Kasumi-1 (cell line): Measurements from ENCODE around the gene GNAI3.

Experiments
- DNase-seq, 2 experiments: peaks; one replicate each; lab custom pipeline; 2025; lab: John Stamatoyannopoulos, UW

GNAI3 gene

GRCh38 chr1:109548321-109549267 lies at the start of gene GNAI3:
TSS of gene GNAI3 (plus strand) at chr1:109548615. CDS start at chr1:109548721, 106 bp downstream.
- peak; percentile 97 for DNase-seq

GRCh38 chr1:109499081-109499480 lies 49.3 kb upstream of the GNAI3 start:
- DNase-seq, result no peak

DNA sequence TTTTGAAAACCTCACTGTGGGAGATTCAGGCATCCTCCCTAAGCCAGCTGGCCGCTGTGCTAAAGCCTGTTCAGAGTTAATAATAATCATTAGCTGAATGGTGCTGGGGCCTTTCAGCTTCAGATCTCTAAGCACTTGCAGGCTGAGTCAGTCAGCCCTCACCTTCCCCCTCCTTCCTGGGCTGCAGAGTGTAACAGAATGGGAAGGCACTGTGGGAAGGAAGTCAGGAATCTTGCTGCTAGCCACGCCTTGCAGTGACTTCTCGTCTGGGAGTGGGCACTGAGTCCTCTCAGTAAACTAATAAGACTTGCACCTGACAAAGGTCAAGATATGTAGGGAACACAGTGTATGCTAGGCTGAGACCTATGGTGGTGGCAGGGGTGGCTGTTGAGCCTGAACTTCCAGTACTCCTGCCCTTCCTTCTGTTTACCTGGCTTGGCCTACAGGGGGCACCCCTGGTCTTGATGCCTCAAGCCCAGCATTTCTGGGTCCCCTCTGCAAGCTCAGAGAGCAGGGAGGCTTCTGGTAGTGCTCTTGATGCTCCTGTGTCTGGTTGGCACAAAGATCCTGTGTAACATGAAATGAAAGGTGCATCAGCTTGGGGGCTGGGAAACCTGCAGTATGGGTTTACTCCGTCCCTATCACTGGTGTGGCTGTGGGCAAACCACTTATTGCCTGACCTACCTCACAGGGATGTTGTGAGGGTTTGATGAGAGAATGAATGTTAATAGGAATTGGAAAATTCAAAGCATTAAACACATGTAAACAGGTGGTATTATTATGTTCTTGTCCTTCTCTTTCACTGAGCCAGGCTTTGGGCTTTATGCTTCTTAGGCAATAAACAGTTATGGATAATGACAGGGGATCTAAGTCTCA lies 48.5 kb upstream of the GNAI3 start:
- peak; percentile 66 to 79 for DNase-seq

DNA sequence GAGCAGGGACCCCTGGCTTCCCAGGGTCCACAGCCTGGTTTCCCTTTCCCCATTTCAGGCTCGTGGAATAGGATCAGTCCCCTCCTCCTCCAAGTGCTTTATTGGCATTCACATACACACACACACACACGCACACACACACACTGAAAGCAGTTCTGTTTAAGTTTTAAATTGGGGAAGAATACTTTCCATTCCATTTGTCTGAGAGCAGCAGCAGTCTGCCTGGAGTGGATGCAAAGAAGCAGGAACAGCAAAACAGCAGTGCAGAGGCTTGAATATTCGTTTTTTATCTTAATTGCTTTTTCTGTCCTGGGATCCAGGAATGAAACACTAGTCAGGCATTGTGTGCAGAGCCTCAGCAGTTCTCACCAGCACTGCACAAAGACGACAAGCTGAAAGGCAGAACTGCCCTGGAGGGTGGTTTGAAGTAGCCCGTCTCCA lies 47.5 kb upstream of the GNAI3 start:
- peak in 1 of 2 experiments; percentile 15 for DNase-seq

GRCh38 chr1:109501644-109502363 lies 46.6 kb upstream of the GNAI3 start:
- DNase-seq, result peak; percentile 92 to 95

- peak in 1 of 2 experiments; percentile 52 for DNase-seq
These were observed 46.0 kb upstream of the GNAI3 start for GRCh38 chr1:109502364-109502851.

DNA sequence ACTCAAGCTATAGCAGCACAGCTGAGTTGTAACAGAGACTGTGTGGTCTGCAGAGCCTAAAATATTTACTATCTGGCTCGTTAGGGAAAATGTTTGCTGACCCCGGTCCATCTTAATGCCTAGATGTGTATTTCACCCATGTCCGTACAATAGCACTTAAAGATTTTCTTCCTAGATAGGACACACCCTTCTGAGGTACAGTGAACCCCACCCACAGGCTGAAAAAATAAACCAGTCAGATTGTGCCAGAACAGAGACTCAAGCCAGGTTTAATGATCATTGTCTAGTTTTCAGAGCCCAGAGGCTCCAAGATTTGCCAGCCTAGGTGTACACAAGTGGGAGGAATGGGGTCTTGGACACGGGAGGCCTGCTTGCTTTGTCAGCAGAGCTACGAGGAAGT lies 44.5 kb upstream of the GNAI3 start:
- no peak for DNase-seq

DNA sequence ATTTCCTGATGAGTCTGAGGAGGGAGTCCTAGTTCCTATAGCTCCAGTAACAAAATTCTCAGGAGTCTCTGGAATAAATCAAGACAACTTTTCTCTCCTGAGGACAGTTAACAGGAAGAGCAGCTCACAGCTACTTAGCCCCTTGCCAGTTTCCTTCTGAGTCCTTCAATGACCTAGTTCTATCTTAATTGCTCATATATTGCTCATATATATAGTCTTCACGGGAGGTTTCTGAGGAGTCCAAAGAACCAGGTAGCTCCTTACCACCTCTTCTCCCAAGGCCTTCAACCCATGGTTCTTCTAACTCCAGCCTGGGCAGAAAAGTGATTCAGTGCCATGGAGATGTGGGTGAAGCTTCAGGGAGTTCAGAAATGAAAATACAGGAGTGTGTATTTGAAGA lies 43.4 kb upstream of the GNAI3 start:
- no peak for DNase-seq

DNA sequence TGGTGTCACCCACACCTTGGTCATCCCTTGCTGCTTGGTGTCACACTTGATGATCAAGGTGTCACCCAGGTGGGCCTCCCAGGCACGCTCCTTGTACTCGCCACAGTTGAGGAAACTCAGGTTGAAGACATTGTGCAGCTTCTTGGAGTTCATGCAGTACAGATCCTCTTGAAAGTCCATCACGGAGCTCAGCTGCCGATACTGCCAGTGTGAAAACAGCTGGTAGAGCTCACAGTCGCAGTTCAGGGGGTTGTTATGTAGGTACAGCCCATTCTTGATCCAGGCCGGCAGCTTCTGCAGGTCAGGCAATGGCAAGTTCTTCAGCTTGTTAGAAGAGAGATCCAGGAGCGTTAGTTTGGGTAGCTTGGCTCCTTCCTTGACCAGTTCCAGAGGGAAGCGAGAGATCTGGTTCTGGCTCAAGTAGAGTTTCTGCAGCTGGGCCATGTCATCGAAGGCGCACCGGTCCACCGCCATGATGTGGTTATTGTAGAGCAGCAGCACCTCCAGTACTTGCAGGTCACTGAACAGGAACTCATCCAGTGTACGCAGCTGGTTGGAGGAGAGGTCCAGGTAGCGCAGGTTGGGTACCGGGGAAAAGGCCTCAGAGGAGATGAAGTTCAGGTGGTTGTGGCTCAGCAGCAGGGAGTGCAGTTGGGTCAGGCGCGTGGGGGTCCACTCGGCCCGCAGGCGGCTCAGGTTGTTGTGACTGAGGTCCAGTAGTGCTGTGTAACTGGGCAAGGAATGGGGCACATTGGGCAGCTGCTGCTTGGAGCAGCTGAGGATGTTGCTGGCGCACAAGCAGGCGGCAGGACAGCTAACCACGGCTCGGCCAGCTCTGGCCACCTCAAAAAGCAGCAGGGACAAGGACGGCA lies 40.2 kb upstream of the GNAI3 start:
- no peak for DNase-seq

- no peak for DNase-seq
These were observed 39.6 kb upstream of the GNAI3 start for GRCh38 chr1:109508873-109509175.

DNA sequence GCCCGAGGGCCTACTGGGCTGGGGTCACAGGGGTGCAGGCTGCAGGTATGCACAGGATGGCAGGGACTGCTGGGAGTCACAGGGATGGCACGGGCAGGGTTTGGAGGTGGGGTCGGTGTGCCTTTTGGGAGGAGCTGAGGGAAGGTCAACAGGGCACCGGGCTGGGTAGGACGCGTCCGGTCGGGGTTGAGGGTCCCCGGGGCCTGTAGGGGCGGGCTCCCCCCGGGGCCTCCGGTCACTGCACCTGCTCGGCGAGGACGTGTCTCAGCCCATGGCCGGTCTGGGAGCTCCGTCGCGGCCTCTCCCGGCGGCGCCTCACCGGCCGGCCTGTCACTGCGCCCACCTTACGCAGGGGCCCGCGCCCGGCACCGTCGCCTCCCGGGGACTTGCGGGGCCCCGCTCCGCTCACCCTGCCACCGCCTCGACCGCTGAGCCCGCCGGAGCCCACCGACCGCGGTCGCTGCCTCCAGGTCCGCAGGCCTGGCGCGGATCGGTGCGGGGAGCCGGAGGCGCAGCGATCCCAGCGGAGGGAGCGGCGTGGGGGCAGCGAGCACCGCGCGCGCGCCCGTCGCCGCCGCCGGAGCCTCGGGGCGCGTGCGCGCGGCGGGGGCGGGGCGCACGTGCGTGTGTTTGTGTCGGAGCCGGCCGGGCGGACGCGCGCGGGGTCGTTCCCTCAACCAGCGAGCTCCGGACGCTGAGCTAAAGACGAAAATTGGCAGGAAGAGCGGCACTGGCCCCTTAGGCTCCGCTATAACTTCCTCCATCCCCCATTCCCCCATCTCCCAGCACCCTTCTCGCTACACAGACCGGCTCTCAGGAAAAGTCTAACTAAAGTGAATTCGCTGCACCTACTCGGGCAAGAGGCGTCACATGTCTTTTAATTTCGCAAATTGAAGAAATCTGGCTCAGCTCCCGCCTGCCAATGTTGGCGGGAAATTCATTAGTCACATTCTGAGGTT lies 39.0 kb upstream of the GNAI3 start, which contains the start of gene AMIGO1:
Gene AMIGO1 (minus strand): TSS at position 552 of the 959 bp plus-strand sequence. CDS start 815 bp downstream, outside the sequence.
- DNase-seq, result peak; percentile 50 to 55

DNA sequence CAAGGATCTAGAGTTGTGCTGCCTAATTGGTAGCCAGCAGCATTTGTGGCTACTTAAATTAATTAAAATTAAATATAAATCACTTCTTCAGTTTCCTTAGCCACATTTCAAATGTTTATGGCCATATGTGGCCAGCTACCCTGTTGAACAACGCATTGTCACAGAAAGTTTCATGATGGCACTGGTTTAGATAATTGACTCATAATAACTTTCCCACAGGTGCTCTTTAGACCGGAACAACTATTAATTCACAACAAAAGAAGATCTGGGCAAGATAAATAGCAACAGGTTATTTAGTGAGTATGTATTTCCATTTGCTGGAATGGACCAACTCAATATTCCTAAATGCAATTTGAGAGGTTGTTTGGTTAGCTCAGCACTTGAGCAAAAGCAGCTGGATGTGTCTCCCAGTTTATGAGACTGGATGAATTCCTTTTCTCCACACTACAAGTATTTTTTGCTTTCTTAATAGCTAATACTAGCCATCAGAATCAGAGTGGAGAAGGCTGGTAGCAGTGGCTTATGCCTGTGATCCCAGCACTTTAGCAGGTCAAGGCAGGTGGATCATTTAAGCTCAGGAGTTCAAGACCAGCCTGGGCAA lies 35.2 kb upstream of the GNAI3 start:
- DNase-seq, result no peak

DNA sequence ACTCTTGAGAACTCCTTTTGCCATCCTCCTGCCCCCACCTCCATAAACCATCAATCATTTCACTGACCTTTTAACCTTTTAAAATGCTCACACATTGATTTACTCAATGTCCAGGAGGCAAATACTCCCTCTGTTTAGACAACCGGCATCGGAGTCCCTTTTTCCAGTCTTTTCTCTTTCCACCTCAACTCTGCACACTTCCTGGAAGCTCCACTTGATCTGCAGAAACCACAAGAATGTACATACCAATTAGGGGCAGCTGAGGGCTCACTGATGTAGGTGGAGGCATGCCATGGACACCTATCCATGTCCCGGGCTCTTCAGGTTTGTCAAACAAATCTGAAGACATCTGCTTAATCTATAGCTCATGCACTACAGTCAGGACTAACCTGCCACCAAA lies 33.6 kb upstream of the GNAI3 start:
- no peak for DNase-seq

- no peak for DNase-seq
These were observed 31.5 kb upstream of the GNAI3 start for GRCh38 chr1:109516872-109517271.

GRCh38 chr1:109517337-109517736 lies 31.1 kb upstream of the GNAI3 start:
- no peak for DNase-seq

DNA sequence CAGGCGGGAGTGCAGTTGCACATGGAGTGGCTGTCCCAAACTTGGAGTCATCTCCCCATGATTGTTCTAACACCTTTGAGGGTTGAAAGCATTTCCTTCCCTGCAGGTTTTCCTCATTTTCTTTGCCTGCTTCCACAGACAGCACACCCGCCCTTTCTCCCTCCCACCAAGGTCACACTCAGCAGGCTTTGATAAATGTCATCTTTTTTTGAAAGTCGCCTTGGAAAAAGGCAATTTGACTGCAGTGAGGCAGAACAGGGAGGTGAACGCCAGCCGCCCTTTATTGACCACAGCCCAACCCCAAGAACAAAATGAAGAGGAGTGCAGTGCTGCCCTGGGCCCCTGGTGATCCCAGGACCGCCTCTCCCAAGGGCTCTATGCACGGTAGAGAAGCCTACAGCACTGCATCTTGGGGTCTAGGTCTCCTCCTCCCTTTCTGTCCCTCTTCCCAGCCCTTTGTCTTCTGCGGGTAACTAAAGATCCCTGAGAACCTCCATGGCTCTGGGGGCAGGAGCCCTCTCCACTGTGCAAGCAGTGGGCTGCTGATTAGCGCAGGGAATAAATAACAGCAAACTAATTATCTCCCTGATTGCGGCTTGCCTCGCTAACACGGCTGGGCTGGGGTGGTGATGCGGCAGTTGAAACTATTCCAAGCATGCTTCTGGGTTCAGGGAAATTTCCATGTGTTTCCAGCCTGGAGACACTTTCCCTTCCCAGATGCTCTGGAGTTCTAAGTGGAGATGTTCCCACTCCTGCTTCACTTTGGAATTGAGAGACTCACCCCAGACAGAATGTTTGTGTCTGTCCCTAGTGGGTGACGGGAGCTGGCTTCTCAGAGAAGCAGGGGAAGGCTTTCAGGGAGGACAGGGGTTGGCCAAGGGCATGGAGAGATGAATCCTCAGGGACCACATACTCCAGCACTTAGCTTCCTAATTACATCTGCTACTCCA lies 27.1 kb upstream of the GNAI3 start:
- no peak for DNase-seq

- no peak for DNase-seq
These were observed 26.4 kb upstream of the GNAI3 start for GRCh38 chr1:109522026-109522425.

- no peak for DNase-seq
These were observed 24.7 kb upstream of the GNAI3 start for GRCh38 chr1:109523706-109524105.
